Lung (tissue), 12 donors: ENCODE data around the gene TM7SF3. TPM values are rescaled to one million over a fixed set of nuclear protein-coding genes. Genes with fewer than 3 reads are reported as not detected.

Experiments
- ATAC-seq: fragments of 200-7000 bp; cut with Tn5 transposase; one replicate; pipeline ENCODE4 v1.9.1; 2020; ENCODE audit warnings: moderate number of reproducible peaks; ENCODE audit not compliant: insufficient read depth, low FRiP score
- DNase-seq, 3 donors: peaks; one replicate each; pipeline ENCODE4 v3.0.0-alpha.2; 2013 to 2017
- H3K27ac ChIP-seq, 2 donors: one replicate each; pipeline ENCODE4 v1.5.1; 2013; ENCODE audit warnings: mild to moderate bottlenecking in 2 of 2, moderate library complexity in 2 of 2, control low read depth in 1 of 2, inconsistent platforms in 1 of 2, low read depth in 1 of 2, low read length in 1 of 2
- H3K27me3 ChIP-seq, 3 donors: one replicate each; pipeline ENCODE4 v1.5.1; 2013; ENCODE audit warnings: low read length in 2 of 3; ENCODE audit not compliant: control insufficient read depth in 3 of 3, insufficient read depth in 3 of 3
- H3K36me3 ChIP-seq, 4 donors: one replicate each; pipeline ENCODE4 v1.5.1; 2013; ENCODE audit warnings: low read length in 4 of 4, mild to moderate bottlenecking in 1 of 4, moderate library complexity in 1 of 4; ENCODE audit not compliant: control insufficient read depth in 4 of 4, insufficient read depth in 4 of 4
- H3K4me1 ChIP-seq, 5 donors: one replicate each; pipeline ENCODE4 v1.5.1; 2013; ENCODE audit warnings: low read length in 5 of 5, mild to moderate bottlenecking in 2 of 5, moderate library complexity in 1 of 5; ENCODE audit not compliant: control insufficient read depth in 5 of 5, insufficient read depth in 5 of 5
- H3K4me3 ChIP-seq: one replicate; pipeline ENCODE4 v1.5.1; 2013; ENCODE audit warnings: mild to moderate bottlenecking, control low read depth, moderate library complexity
- H3K9ac ChIP-seq, 2 donors: one replicate each; pipeline ENCODE4 v1.5.1; 2013; ENCODE audit warnings: low read length in 2 of 2, control low read depth in 1 of 2; ENCODE audit not compliant: insufficient read depth in 1 of 2
- H3K9me3 ChIP-seq, 4 donors: one replicate each; pipeline ENCODE4 v1.5.1; 2013; ENCODE audit warnings: low read length in 3 of 4, mild to moderate bottlenecking in 1 of 4, moderate library complexity in 1 of 4; ENCODE audit not compliant: control insufficient read depth in 4 of 4, insufficient read depth in 3 of 4
- WGBS, 2 donors: extraction: QIAGEN DNeasy Blood & Tissue Kit; methylation state at CpG; one replicate each; pipeline ENCODE4 v1.1.7; 2013; 5-methylcytosine and 5-hydroxymethylcytosine counted together
- polyA plus RNA-seq, 2 donors: library from polyadenylated mRNA; stranded (reverse); fragments of 200-250 nt; gene quantifications; one replicate each; pipeline ENCODE4 v1.2.1, GENCODE V29; 2013
- total RNA-seq, 2 donors: library from RNA; depleted of rRNA in 1 of 2; stranded (reverse); fragments of >200 nt in 1 of 2; gene quantifications; one replicate each; pipeline ENCODE4 v1.2.1, GENCODE V29; 2014 to 2021
- TF ChIP-seq, protein P1 (sequence below): IDR thresholded peaks from 2 replicates; pipeline ENCODE4 v1.5.1; 2012; ENCODE audit warnings: mild to moderate bottlenecking; ENCODE audit errors: control extremely low read depth, extremely low read depth
- donor health status: control.
- donor health status: control.
- donor health status: Bipolar disorder and iron deficiency.
- donor health status: healthy.
- donor health status: DM: yes; HTN: yes; CAD: no.

The TM7SF3 gene
- total and polyA plus RNA-seq, 4 donors, result 28.4 to 60.4 (median 45.8) TPM

DNA sequence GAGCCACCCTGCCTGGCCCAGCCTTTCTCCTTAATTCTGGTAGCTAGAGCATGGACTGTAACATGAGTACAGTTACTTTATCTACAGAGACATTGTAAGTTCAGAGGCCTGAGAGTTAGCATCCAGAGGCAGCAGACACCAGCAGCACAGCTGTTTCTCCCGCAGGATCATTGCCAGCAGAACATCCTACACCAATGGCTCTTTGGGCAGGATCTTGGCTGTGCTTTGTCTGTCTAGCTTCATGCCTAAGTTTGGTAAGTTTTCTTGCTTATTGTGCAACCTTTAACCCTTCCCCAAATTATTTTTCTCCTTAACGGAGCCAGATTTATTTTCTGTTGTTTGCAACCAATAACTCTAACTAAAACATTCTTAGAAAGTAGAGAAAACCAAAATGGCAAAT, 46.6 kb upstream of the TM7SF3 start:
- H3K27ac ChIP-seq, result no peak overlapping the region
- 63 to 83% methylated on average over 2 of the region's 2 CpGs for WGBS, 2 donors
- ATAC-seq, result no peak
- DNase-seq, result peak; percentile 41 to 52 (median 42)
- TF ChIP-seq, protein P1, sequence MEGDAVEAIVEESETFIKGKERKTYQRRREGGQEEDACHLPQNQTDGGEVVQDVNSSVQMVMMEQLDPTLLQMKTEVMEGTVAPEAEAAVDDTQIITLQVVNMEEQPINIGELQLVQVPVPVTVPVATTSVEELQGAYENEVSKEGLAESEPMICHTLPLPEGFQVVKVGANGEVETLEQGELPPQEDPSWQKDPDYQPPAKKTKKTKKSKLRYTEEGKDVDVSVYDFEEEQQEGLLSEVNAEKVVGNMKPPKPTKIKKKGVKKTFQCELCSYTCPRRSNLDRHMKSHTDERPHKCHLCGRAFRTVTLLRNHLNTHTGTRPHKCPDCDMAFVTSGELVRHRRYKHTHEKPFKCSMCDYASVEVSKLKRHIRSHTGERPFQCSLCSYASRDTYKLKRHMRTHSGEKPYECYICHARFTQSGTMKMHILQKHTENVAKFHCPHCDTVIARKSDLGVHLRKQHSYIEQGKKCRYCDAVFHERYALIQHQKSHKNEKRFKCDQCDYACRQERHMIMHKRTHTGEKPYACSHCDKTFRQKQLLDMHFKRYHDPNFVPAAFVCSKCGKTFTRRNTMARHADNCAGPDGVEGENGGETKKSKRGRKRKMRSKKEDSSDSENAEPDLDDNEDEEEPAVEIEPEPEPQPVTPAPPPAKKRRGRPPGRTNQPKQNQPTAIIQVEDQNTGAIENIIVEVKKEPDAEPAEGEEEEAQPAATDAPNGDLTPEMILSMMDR, result no peak
- H3K27me3 ChIP-seq, result no peaks in the 10 kb centered on the region
- no peak overlapping the region for H3K4me3 ChIP-seq
- H3K9me3 ChIP-seq, result peaks cover 0 to 2% (median 0%) of the 10 kb centered on the region in 4 donors
- H3K36me3 ChIP-seq, result peaks cover 0 to 3% (median 0%) of the 10 kb centered on the region in 4 donors
- H3K9ac ChIP-seq, result no peak overlapping the region
- no peaks in the 10 kb centered on the region for H3K4me1 ChIP-seq

DNA sequence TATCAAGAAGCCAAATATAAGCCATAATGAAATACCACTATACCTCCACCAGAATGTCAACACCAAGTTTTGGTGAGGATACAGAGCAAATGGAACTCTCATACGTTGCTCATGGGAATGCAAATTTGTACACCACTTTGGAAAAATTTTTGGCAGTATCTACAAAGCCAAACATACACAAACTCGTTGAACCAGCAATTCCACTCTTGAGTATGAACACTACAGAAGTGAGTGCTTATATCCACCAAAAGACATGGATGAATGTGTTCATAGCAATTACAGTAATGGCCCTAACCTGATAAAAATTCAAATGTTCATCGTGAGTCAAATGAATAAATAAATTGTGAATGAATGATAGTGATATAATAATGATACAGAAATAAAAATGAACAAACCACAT, 43.4 kb upstream of the TM7SF3 start:
- Histone ChIP-seq H3K27me3 (no peaks in the 10 kb centered on the region), H3K9me3 (no peaks in the 10 kb centered on the region), H3K27ac (no peak overlapping the region), H3K36me3 (no peaks in the 10 kb centered on the region), H3K4me1 (no peaks in the 10 kb centered on the region), H3K4me3 (no peak overlapping the region), H3K9ac (no peak overlapping the region)
- whole genome bisulfite sequencing, 2 donors, result 70 to 71% methylated on average over 3 of the region's 3 CpGs
- peak; percentile 27 for ATAC-seq
- TF ChIP-seq, protein P1, result no peak
- DNase-seq, result peak in 2 of 3 donors; percentile 26 to 63

DNA sequence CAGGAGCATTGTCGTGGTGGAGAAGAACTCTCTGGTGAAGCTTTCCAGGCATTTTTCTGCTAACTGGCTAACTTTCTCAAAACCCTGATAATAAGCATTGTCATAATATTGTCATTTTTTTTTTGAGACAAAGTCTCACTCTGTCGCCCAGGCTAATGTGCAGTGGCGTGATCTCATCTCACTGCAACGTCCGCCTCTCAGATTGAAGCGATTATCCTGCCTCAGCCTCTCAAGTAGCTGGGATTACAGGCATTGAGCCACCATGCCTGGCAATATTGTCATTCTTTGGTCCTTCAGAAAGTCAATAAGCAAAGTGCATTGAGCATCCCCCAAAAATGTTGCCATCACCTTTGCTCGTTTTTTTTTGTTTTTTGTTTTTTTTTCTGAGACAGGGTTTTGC, 41.8 kb upstream of the TM7SF3 start:
- Histone ChIP-seq H3K36me3 (no peaks in the 10 kb centered on the region), H3K4me3 (no peak overlapping the region), H3K9me3 (no peaks in the 10 kb centered on the region), H3K4me1 (no peaks in the 10 kb centered on the region), H3K27me3 (no peaks in the 10 kb centered on the region), H3K9ac (no peak overlapping the region), H3K27ac (no peak overlapping the region)
- no peak for DNase-seq
- TF ChIP-seq, protein P1, result no peak
- no peak for ATAC-seq
- 91 to 92% methylated on average over 7 of the region's 7 CpGs for whole genome bisulfite sequencing, 2 donors

DNA sequence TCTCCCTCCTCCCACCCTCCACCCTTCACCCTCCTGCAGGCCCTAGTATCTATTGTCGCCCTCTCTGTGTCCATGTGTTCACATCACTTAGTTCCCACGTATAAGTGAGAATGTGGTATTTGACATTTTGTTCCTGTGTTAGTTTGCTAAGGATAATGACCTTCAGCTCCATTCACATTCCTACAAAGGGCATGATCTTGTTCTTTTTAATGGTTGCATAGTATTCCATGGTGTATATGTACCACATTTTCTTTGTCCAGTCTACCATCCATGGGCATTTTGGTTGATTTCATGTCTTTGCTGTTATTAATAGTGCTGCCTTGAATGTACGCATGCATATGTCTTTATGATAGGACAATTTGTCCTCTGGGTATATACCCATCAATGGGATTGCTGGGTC, 38.6 kb upstream of the TM7SF3 start:
- no peak for DNase-seq
- Histone ChIP-seq H3K9me3 (no peaks in the 10 kb centered on the region), H3K27ac (no peak overlapping the region), H3K4me1 (no peaks in the 10 kb centered on the region), H3K9ac (no peak overlapping the region), H3K36me3 (no peaks in the 10 kb centered on the region), H3K27me3 (no peaks in the 10 kb centered on the region), H3K4me3 (no peak overlapping the region)
- TF ChIP-seq, protein P1, result no peak
- 97 to 99% methylated on average over 3 of the region's 3 CpGs for WGBS, 2 donors
- no peak for ATAC-seq
